Measurements from ENCODE around the gene SERPINA5.

GRCh38 chr14:94591871-94592270, 10.6 kb downstream of the SERPINA5 start:
- TF ChIP-seq, protein P1, sequence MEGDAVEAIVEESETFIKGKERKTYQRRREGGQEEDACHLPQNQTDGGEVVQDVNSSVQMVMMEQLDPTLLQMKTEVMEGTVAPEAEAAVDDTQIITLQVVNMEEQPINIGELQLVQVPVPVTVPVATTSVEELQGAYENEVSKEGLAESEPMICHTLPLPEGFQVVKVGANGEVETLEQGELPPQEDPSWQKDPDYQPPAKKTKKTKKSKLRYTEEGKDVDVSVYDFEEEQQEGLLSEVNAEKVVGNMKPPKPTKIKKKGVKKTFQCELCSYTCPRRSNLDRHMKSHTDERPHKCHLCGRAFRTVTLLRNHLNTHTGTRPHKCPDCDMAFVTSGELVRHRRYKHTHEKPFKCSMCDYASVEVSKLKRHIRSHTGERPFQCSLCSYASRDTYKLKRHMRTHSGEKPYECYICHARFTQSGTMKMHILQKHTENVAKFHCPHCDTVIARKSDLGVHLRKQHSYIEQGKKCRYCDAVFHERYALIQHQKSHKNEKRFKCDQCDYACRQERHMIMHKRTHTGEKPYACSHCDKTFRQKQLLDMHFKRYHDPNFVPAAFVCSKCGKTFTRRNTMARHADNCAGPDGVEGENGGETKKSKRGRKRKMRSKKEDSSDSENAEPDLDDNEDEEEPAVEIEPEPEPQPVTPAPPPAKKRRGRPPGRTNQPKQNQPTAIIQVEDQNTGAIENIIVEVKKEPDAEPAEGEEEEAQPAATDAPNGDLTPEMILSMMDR (conservative IDR thresholded peaks at IDR 0.05 in 1 of 2, IDR thresholded peaks at IDR 0.05 in 1 of 2; ENCODE audit: low read depth in 1 of 2, low read length in 2 of 2): no peak
- TF ChIP-seq EZH2 (IDR thresholded peaks at IDR 0.05; ENCODE audit: low read length, missing control alignments): no peak

All from fibroblast of lung (primary cell).